Stomach (tissue), 9 donors: Measurements from ENCODE around the gene TMEM92. TPM values are rescaled to one million over a fixed set of nuclear protein-coding genes. Genes with fewer than 3 reads are reported as not detected.

Experiments
- DNase-seq, 2 donors: peaks; one replicate each; pipeline versions ENCODE4 v3.0.0 to v3.0.0-alpha.2; 2013 to 2019
- H3K27ac ChIP-seq, 5 donors: fragments of 200-600 bp in 4 of 5; sonication (generic) in 4 of 5; one replicate each; pipeline ENCODE4 v1.5.1; 2013 to 2019; ENCODE audit warnings: mild to moderate bottlenecking in 1 of 5, moderate library complexity in 1 of 5
- H3K27me3 ChIP-seq, 3 donors: fragments of 200-600 bp; sonication (generic); one replicate each; pipeline ENCODE4 v1.5.1; 2017 to 2019; ENCODE audit warnings: mixed run types in 1 of 3
- H3K36me3 ChIP-seq, 4 donors: fragments of 200-600 bp; sonication (generic); 1 replicate in 3 of 4; 2 replicates in 1 of 4; pipeline ENCODE4 v1.5.1; 2016 to 2019
- H3K4me1 ChIP-seq, 4 donors: fragments of 200-600 bp; sonication (generic); one replicate each; pipeline ENCODE4 v1.5.1; 2016 to 2019
- H3K4me3 ChIP-seq, 4 donors: fragments of 200-600 bp; sonication (generic) in 3 of 4; one replicate each; pipeline ENCODE4 v1.5.1; 2016 to 2019; ENCODE audit warnings: mild to moderate bottlenecking in 1 of 4
- H3K9me3 ChIP-seq, 4 donors: fragments of 200-600 bp; sonication (generic); one replicate each; pipeline ENCODE4 v1.5.1; 2016 to 2019
- EP300 ChIP-seq: sonication (generic); formaldehyde crosslinking; IDR thresholded peaks from one replicate; pipeline ENCODE4 v1.6.1; 2017; ENCODE audit warnings: antibody characterized with exemption
- POLR2A ChIP-seq, 4 donors: fragments of 450-650 bp; IDR thresholded peaks; one replicate each; pipeline ENCODE4 v1.6.1; 2016; ENCODE audit warnings: antibody characterized with exemption in 4 of 4, control low read depth in 2 of 4, mild to moderate bottlenecking in 1 of 4, moderate library complexity in 1 of 4
- POLR2AphosphoS5 ChIP-seq, 3 donors: sonication (generic); formaldehyde crosslinking; IDR thresholded peaks; one replicate each; pipeline ENCODE4 v1.6.1; 2016; ENCODE audit warnings: antibody characterized with exemption in 3 of 3
- WGBS, 5 donors: extraction: QIAGEN DNeasy Blood & Tissue Kit in 3 of 5; methylation state at CpG; one replicate each; pipeline versions ENCODE4 v1.1.5 to v1.1.7; 2013 to 2018; 5-methylcytosine and 5-hydroxymethylcytosine counted together
- intact Hi-C: fragments of 100-400 bp; cut with DNase I; formaldehyde crosslinking; loops from one replicate; pipeline ENCODE4 v1.15.1; 2023; ENCODE audit warnings: low total_unique reads
- polyA plus RNA-seq, 3 donors: library from polyadenylated mRNA; stranded (reverse); fragments of 200-250 nt; gene quantifications; one replicate each; pipeline ENCODE4 v1.2.3, GENCODE V29; 2013
- total RNA-seq, 5 donors: library from RNA; depleted of rRNA; stranded (reverse); fragments of >200 nt; gene quantifications; one replicate each; pipeline versions ENCODE4 v1.1.0 to v1.2.3, GENCODE V29; 2014 to 2016
- TF ChIP-seq, protein P1 (sequence below), 7 experiments: fragments of 450-650 bp in 4 of 7; fragments of 200-600 bp in 3 of 7; sonication (generic) in 3 of 7; IDR thresholded peaks; one replicate each; pipeline ENCODE4 v1.5.1; 2016 to 2019; ENCODE audit warnings: antibody characterized with exemption in 7 of 7, control low read depth in 2 of 7, mild to moderate bottlenecking in 1 of 7
- donor health status: healthy with polysubstance abuse.
- donor health status: Bipolar disorder and iron deficiency.
- donor health status: healthy.

Gene TMEM92
- total and polyA plus RNA-seq, 8 donors, result 2.7 to 24.9 (median 10.8) TPM

DNA sequence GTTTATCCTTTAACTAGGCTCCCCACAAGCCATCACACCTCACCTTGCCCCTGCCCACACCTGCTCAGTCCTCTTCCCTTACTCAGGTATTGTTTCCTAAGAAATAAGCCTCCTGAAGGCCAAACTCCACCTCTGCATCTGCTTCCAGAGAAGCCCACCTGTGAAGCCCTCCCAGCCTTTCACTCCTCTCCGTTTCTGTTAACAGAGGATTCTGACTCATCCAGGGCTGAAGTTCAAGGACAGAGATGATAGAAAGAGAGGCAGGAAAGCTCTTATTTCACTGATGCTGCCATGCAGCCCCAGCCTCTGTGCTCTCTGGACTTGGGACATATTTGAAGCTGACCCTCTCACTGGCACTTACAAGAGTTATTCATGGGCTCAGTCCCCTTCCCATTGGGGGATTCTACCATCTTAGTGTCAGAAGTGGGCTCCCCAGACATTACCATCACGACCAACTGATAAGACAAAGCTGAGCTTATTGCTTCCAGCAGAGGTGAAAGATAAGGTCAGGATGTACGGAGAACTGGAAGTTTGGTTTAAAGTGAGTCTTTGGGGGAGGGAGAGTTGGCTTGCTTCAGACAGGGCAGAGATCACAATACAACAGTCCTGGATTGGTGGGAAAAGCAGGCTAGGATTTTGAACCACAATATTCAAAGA is 36.3 kb downstream of the TMEM92 start:
- DNase-seq, result no peak
- Histone ChIP-seq H3K27ac (no peak overlapping the region), H3K27me3 (peaks cover 0 to 3% (median 0%) of the 10 kb centered on the region in 3 donors), H3K9me3 (no peaks in the 10 kb centered on the region), H3K4me1 (peaks cover 6 to 25% (median 13%) of the 10 kb centered on the region in 4 donors), H3K36me3 (no peaks in the 10 kb centered on the region), H3K4me3 (no peak overlapping the region)
- TF ChIP-seq EP300 (no peak), POLR2AphosphoS5 (IDR thresholded peaks at IDR 0.05) (no peak), POLR2A (IDR thresholded peaks at IDR 0.05) (no peak)
- TF ChIP-seq, protein P1, sequence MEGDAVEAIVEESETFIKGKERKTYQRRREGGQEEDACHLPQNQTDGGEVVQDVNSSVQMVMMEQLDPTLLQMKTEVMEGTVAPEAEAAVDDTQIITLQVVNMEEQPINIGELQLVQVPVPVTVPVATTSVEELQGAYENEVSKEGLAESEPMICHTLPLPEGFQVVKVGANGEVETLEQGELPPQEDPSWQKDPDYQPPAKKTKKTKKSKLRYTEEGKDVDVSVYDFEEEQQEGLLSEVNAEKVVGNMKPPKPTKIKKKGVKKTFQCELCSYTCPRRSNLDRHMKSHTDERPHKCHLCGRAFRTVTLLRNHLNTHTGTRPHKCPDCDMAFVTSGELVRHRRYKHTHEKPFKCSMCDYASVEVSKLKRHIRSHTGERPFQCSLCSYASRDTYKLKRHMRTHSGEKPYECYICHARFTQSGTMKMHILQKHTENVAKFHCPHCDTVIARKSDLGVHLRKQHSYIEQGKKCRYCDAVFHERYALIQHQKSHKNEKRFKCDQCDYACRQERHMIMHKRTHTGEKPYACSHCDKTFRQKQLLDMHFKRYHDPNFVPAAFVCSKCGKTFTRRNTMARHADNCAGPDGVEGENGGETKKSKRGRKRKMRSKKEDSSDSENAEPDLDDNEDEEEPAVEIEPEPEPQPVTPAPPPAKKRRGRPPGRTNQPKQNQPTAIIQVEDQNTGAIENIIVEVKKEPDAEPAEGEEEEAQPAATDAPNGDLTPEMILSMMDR (IDR thresholded peaks at IDR 0.05), result no peak
- 33 to 43% (median 37%) methylated on average over 3 of the region's 3 CpGs for WGBS, 5 donors
- intact Hi-C loops, result no loop called here

DNA sequence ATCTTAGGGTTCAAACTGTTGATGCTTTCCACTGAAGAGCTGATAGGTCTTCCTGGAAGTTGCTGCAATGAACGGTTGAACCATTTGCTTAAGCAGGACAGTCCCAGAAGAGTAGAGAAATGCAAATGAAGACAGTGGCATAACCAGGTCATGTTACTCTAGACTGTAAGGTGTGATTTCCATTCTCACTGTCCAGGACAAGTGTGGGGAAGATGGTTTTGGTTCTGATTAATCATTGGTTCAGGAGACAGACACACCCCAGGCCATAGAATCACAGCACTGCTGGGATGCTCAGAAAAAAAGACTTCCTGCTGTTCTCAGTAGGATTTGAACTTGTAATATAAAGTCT is 36.8 kb downstream of the TMEM92 start:
- H3K4me1 ChIP-seq, result peaks cover 4 to 20% (median 10%) of the 10 kb centered on the region in 4 donors
- TF ChIP-seq EP300 (no peak), POLR2A (IDR thresholded peaks at IDR 0.05) (no peak), POLR2AphosphoS5 (IDR thresholded peaks at IDR 0.05) (no peak)
- TF ChIP-seq, protein P1 (IDR thresholded peaks at IDR 0.05), result no peak
- peak overlapping the region in 2 of 5 donors; percentile 1 to 35 for H3K27ac ChIP-seq
- H3K36me3 ChIP-seq, result no peaks in the 10 kb centered on the region
- no peak overlapping the region for H3K4me3 ChIP-seq
- peaks cover 0 to 3% (median 0%) of the 10 kb centered on the region in 3 donors for H3K27me3 ChIP-seq
- intact Hi-C loops, result no loop called here
- DNase-seq, result no peak
- WGBS, 5 donors, result 43 to 58% (median 50%) methylated on average over 1 of the region's 1 CpG
- H3K9me3 ChIP-seq, result no peaks in the 10 kb centered on the region

DNA sequence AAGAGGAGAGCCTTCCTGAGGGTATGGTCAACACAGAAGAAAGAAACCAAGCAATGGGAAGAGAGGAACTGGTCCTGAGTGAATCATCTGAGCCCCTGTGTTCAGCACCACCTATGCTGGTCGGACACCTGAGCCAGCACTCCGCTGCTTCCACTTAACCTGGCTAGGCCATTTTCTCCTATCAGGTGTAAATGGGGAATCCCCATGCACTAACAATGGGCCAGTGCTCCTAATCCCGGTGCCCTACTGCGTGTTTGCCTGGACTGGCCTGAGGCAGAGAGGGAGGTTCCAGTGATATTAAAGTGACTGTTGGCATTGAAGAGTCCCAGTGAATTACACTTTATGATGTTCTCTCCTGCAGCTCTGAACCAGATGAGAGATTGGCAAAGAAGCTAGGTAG is 37.2 kb downstream of the TMEM92 start:
- DNase-seq, result no peak
- WGBS, 5 donors, result 56 to 71% (median 66%) methylated on average over 4 of the region's 4 CpGs
- TF ChIP-seq EP300 (no peak), POLR2AphosphoS5 (IDR thresholded peaks at IDR 0.05) (no peak), POLR2A (IDR thresholded peaks at IDR 0.05) (no peak)
- TF ChIP-seq, protein P1 (IDR thresholded peaks at IDR 0.05), result no peak
- H3K4me3 ChIP-seq, result no peak overlapping the region
- peaks cover 4 to 19% (median 10%) of the 10 kb centered on the region in 4 donors for H3K4me1 ChIP-seq
- H3K27me3 ChIP-seq, result peaks cover 0 to 3% (median 0%) of the 10 kb centered on the region in 3 donors
- intact Hi-C loops, result no loop called here
- H3K36me3 ChIP-seq, result no peaks in the 10 kb centered on the region
- peak overlapping the region in 2 of 5 donors; percentile 1 to 35 for H3K27ac ChIP-seq
- no peaks in the 10 kb centered on the region for H3K9me3 ChIP-seq

DNA sequence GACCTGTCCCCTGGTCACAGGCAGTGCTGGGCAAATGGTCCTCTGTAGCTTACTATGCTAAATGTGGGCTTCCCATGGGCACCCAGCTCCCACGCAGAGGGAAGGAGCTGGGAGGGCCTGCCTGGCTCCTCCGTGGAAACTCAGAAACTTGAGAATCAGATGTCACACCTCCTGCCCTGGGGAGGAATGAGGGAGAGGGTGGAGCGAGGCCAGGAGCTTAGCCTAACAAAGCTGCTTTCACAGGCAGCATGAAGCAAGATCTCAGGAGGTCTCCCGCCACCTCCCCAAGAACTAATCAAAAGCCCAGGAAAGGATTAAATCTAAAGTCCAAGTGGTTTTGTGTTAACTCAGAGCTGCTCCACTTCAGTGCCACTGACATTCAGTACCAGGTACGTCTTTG is 38.0 kb downstream of the TMEM92 start:
- 37 to 56% (median 51%) methylated on average over 5 of the region's 5 CpGs for WGBS, 5 donors
- Histone ChIP-seq H3K36me3 (no peaks in the 10 kb centered on the region), H3K27me3 (peaks cover 0 to 3% (median 0%) of the 10 kb centered on the region in 3 donors), H3K4me1 (peaks cover 4 to 19% (median 10%) of the 10 kb centered on the region in 4 donors), H3K4me3 (no peak overlapping the region), H3K27ac (peak overlapping the region in 4 of 5 donors; percentile 9 to 43 (median 38)), H3K9me3 (no peaks in the 10 kb centered on the region)
- DNase-seq, result peak in 1 of 2 donors; percentile 76
- TF ChIP-seq POLR2AphosphoS5 (IDR thresholded peaks at IDR 0.05), result no peak
- no peak for TF ChIP-seq POLR2A (IDR thresholded peaks at IDR 0.05)
- no peak for TF ChIP-seq EP300
- intact Hi-C loops, result no loop called here

DNA sequence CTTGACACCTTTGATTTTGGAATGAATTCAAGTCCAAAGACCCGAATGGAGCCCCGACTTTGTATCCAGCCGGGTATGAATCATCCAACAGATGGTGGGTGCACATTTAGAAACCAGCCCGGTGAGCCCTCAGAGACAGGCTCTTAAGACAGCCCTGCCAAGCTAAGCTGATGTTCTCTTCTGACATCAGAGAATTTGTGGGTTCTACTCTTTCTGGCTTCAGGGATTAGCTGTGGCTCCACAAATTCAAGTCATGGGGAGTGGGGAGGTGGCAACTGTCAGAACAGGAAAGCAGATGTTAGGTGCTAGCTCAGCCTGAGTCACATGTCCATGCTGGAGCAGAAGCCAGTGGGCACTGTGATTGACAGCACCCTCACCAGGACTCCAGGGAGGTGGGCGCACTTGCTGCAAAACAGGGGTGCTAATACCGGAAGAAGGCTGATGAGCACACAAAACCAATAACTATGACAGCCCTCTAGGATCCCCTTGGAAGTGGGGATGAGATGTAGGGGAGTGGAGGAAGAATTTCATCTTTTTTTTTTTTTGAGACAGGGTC is 40.3 kb downstream of the TMEM92 start:
- Histone ChIP-seq H3K27ac (no peak overlapping the region), H3K4me1 (peaks cover 0 to 11% (median 1%) of the 10 kb centered on the region in 4 donors), H3K9me3 (no peaks in the 10 kb centered on the region), H3K36me3 (no peaks in the 10 kb centered on the region), H3K27me3 (peaks cover 0 to 3% (median 0%) of the 10 kb centered on the region in 3 donors), H3K4me3 (no peak overlapping the region)
- DNase-seq, result no peak
- WGBS, 5 donors, result 59 to 81% (median 69%) methylated on average over 6 of the region's 6 CpGs
- intact Hi-C loops, result no loop called here
- TF ChIP-seq EP300 (no peak), POLR2AphosphoS5 (IDR thresholded peaks at IDR 0.05) (no peak), POLR2A (IDR thresholded peaks at IDR 0.05) (no peak)
- TF ChIP-seq, protein P1 (IDR thresholded peaks at IDR 0.05), result no peak
